Lung (tissue), 12 donors: ENCODE data around the gene SULT1E1. TPM values are rescaled to one million over a fixed set of nuclear protein-coding genes. Genes with fewer than 3 reads are reported as not detected.

Source experiments
- ATAC-seq: fragments of 200-7000 bp; cut with Tn5 transposase; one replicate; pipeline ENCODE4 v1.9.1; 2020; ENCODE audit warnings: moderate number of reproducible peaks; ENCODE audit not compliant: insufficient read depth, low FRiP score
- DNase-seq, 3 donors: peaks; one replicate each; pipeline ENCODE4 v3.0.0-alpha.2; 2013 to 2017
- H3K27ac ChIP-seq, 2 donors: one replicate each; pipeline ENCODE4 v1.5.1; 2013; ENCODE audit warnings: mild to moderate bottlenecking in 2 of 2, moderate library complexity in 2 of 2, control low read depth in 1 of 2, inconsistent platforms in 1 of 2, low read depth in 1 of 2, low read length in 1 of 2
- H3K27me3 ChIP-seq, 3 donors: one replicate each; pipeline ENCODE4 v1.5.1; 2013; ENCODE audit warnings: low read length in 2 of 3; ENCODE audit not compliant: control insufficient read depth in 3 of 3, insufficient read depth in 3 of 3
- H3K36me3 ChIP-seq, 4 donors: one replicate each; pipeline ENCODE4 v1.5.1; 2013; ENCODE audit warnings: low read length in 4 of 4, mild to moderate bottlenecking in 1 of 4, moderate library complexity in 1 of 4; ENCODE audit not compliant: control insufficient read depth in 4 of 4, insufficient read depth in 4 of 4
- H3K4me1 ChIP-seq, 5 donors: one replicate each; pipeline ENCODE4 v1.5.1; 2013; ENCODE audit warnings: low read length in 5 of 5, mild to moderate bottlenecking in 2 of 5, moderate library complexity in 1 of 5; ENCODE audit not compliant: control insufficient read depth in 5 of 5, insufficient read depth in 5 of 5
- H3K4me3 ChIP-seq: one replicate; pipeline ENCODE4 v1.5.1; 2013; ENCODE audit warnings: mild to moderate bottlenecking, control low read depth, moderate library complexity
- H3K9ac ChIP-seq, 2 donors: one replicate each; pipeline ENCODE4 v1.5.1; 2013; ENCODE audit warnings: low read length in 2 of 2, control low read depth in 1 of 2; ENCODE audit not compliant: insufficient read depth in 1 of 2
- H3K9me3 ChIP-seq, 4 donors: one replicate each; pipeline ENCODE4 v1.5.1; 2013; ENCODE audit warnings: low read length in 3 of 4, mild to moderate bottlenecking in 1 of 4, moderate library complexity in 1 of 4; ENCODE audit not compliant: control insufficient read depth in 4 of 4, insufficient read depth in 3 of 4
- WGBS, 2 donors: extraction: QIAGEN DNeasy Blood & Tissue Kit; methylation state at CpG; one replicate each; pipeline ENCODE4 v1.1.7; 2013; 5-methylcytosine and 5-hydroxymethylcytosine counted together
- polyA plus RNA-seq, 2 donors: library from polyadenylated mRNA; stranded (reverse); fragments of 200-250 nt; gene quantifications; one replicate each; pipeline ENCODE4 v1.2.1, GENCODE V29; 2013
- total RNA-seq, 2 donors: library from RNA; depleted of rRNA in 1 of 2; stranded (reverse); fragments of >200 nt in 1 of 2; gene quantifications; one replicate each; pipeline ENCODE4 v1.2.1, GENCODE V29; 2014 to 2021
- TF ChIP-seq, protein P1 (sequence below): IDR thresholded peaks from 2 replicates; pipeline ENCODE4 v1.5.1; 2012; ENCODE audit warnings: mild to moderate bottlenecking; ENCODE audit errors: control extremely low read depth, extremely low read depth
- donor health status: control.
- donor health status: control.
- donor health status: Bipolar disorder and iron deficiency.
- donor health status: healthy.
- donor health status: DM: yes; HTN: yes; CAD: no.

SULT1E1 gene
- total and polyA plus RNA-seq, 4 donors = 0.39 to 146 (median 3.6) TPM

GRCh38 chr4:69876071-69876470 is 16.1 kb upstream of the SULT1E1 start:
- no peak for ATAC-seq
- 72 to 87% methylated on average over 3 of the region's 3 CpGs for WGBS, 2 donors

GRCh38 chr4:69875576-69875975 is 15.6 kb upstream of the SULT1E1 start:
- H3K27me3 ChIP-seq = no peaks in the 10 kb centered on the region
- ATAC-seq (no peak), DNase-seq (no peak)
- no peaks in the 10 kb centered on the region for H3K9me3 ChIP-seq
- TF ChIP-seq, protein P1, sequence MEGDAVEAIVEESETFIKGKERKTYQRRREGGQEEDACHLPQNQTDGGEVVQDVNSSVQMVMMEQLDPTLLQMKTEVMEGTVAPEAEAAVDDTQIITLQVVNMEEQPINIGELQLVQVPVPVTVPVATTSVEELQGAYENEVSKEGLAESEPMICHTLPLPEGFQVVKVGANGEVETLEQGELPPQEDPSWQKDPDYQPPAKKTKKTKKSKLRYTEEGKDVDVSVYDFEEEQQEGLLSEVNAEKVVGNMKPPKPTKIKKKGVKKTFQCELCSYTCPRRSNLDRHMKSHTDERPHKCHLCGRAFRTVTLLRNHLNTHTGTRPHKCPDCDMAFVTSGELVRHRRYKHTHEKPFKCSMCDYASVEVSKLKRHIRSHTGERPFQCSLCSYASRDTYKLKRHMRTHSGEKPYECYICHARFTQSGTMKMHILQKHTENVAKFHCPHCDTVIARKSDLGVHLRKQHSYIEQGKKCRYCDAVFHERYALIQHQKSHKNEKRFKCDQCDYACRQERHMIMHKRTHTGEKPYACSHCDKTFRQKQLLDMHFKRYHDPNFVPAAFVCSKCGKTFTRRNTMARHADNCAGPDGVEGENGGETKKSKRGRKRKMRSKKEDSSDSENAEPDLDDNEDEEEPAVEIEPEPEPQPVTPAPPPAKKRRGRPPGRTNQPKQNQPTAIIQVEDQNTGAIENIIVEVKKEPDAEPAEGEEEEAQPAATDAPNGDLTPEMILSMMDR = no peak
- H3K4me3 ChIP-seq = no peak overlapping the region
- no peaks in the 10 kb centered on the region for H3K36me3 ChIP-seq
- H3K4me1 ChIP-seq = peaks cover 0 to 12% (median 0%) of the 10 kb centered on the region in 5 donors
- no peak overlapping the region for H3K27ac ChIP-seq
- 19 to 32% methylated on average over 2 of the region's 2 CpGs for WGBS, 2 donors
- no peak overlapping the region for H3K9ac ChIP-seq

More at GRCh38 chr4:69876071-69876470, 16.1 kb upstream of the SULT1E1 start:
- H3K27ac ChIP-seq = no peak overlapping the region
- TF ChIP-seq, protein P1 = no peak
- H3K36me3 ChIP-seq = no peaks in the 10 kb centered on the region
- peaks cover 0 to 12% (median 0%) of the 10 kb centered on the region in 5 donors for H3K4me1 ChIP-seq
- no peak for DNase-seq
- no peak overlapping the region for H3K4me3 ChIP-seq
- H3K9me3 ChIP-seq = no peaks in the 10 kb centered on the region
- H3K27me3 ChIP-seq = no peaks in the 10 kb centered on the region
- H3K9ac ChIP-seq = no peak overlapping the region

GRCh38 chr4:69874507-69874906 is 14.6 kb upstream of the SULT1E1 start:
- Histone ChIP-seq H3K36me3 (no peaks in the 10 kb centered on the region), H3K4me1 (peaks cover 0 to 12% (median 0%) of the 10 kb centered on the region in 5 donors), H3K27me3 (no peaks in the 10 kb centered on the region), H3K9ac (no peak overlapping the region), H3K9me3 (no peaks in the 10 kb centered on the region), H3K4me3 (no peak overlapping the region), H3K27ac (no peak overlapping the region)
- ATAC-seq (no peak), DNase-seq (no peak)
- TF ChIP-seq, protein P1 = no peak

DNA sequence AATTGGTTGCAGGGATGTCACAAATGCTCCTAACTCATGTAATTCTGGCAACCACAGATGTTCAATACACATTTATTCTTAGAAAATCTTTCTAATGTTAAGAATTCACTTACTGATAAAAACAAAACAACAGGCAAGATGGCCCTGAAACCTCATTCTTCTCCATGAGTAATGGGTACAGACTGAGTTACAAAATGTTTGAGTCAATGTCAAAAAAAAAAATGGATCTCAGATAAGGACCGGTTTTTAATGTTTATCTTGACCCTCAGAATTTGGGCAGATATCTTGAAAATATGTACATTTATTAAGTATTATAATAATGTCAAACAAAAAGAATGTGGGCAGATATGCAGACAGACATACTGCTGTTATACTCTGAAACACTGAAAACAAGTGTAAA is 1.8 kb upstream of the SULT1E1 start:
- WGBS, 2 donors = 29 to 49% methylated on average over 1 of the region's 1 CpG
- H3K9ac ChIP-seq = no peak overlapping the region

More for the DNA sequence above, 1.8 kb upstream of the SULT1E1 start:
- Histone ChIP-seq H3K36me3 (no peaks in the 10 kb centered on the region), H3K27ac (no peak overlapping the region), H3K27me3 (no peaks in the 10 kb centered on the region), H3K4me1 (peaks cover 0 to 35% (median 0%) of the 10 kb centered on the region in 5 donors), H3K9me3 (no peaks in the 10 kb centered on the region), H3K4me3 (no peak overlapping the region)
- TF ChIP-seq, protein P1 = no peak
- DNase-seq (peak in 1 of 3 donors; percentile 29), ATAC-seq (no peak)
